NCI-H1930 (cell line): ENCODE data around the gene TRAPPC10.

Source experiments
- DNase-seq, 2 experiments: peaks; one replicate each; lab custom pipeline; 2025; lab: John Stamatoyannopoulos, UW

The TRAPPC10 gene

GRCh38 chr21:44066116-44066515 lies 54.0 kb downstream of the TRAPPC10 start:
- no peak for DNase-seq

- DNase-seq = no peak
Measured at GRCh38 chr21:44067011-44067839, 55.1 kb downstream of the TRAPPC10 start.

GRCh38 chr21:44070391-44070790 lies 58.3 kb downstream of the TRAPPC10 start:
- no peak for DNase-seq

- no peak for DNase-seq
Measured at GRCh38 chr21:44071359-44072104, 59.4 kb downstream of the TRAPPC10 start.

GRCh38 chr21:44072111-44072510 lies 60.0 kb downstream of the TRAPPC10 start:
- DNase-seq = no peak

GRCh38 chr21:44074315-44074958 lies 62.3 kb downstream of the TRAPPC10 start:
- DNase-seq = no peak

GRCh38 chr21:44076316-44076715 lies 64.2 kb downstream of the TRAPPC10 start:
- no peak for DNase-seq

GRCh38 chr21:44078411-44078981 lies 66.4 kb downstream of the TRAPPC10 start:
- DNase-seq = no peak

- no peak for DNase-seq
Measured at GRCh38 chr21:44079446-44079845, 67.3 kb downstream of the TRAPPC10 start.

GRCh38 chr21:44079846-44080245 lies 67.7 kb downstream of the TRAPPC10 start:
- DNase-seq = no peak

GRCh38 chr21:44082648-44083440 lies 70.7 kb downstream of the TRAPPC10 start:
- no peak for DNase-seq

- no peak for DNase-seq
Measured at GRCh38 chr21:44083631-44084291, 71.7 kb downstream of the TRAPPC10 start.

GRCh38 chr21:44084496-44085241 lies 72.6 kb downstream of the TRAPPC10 start:
- no peak for DNase-seq

GRCh38 chr21:44085491-44086321 lies 73.6 kb downstream of the TRAPPC10 start:
- DNase-seq = no peak

- DNase-seq = no peak
Measured at GRCh38 chr21:44086636-44087425, 74.7 kb downstream of the TRAPPC10 start.

- DNase-seq = no peak
Measured at GRCh38 chr21:44087426-44088400, 75.6 kb downstream of the TRAPPC10 start.

- DNase-seq = no peak
Measured at GRCh38 chr21:44088401-44088780, 76.3 kb downstream of the TRAPPC10 start.
